ENCODE results near the gene GINS2. TPM values are rescaled to one million over a fixed set of nuclear protein-coding genes. Genes with fewer than 3 reads are reported as not detected.

GINS2 gene
- total and polyA plus RNA-seq, 8 donors: 0.87 to 3.6 (median 2.0) TPM; not detected in 1

GRCh38 chr16:85654251-85655095 is 34.3 kb downstream of the GINS2 start:
- Histone ChIP-seq H3K9me3 (no peaks in the 10 kb centered on the region), H3K4me1 (peaks cover 28 to 58% (median 47%) of the 10 kb centered on the region in 4 donors), H3K36me3 (peaks cover 63 to 78% (median 70%) of the 10 kb centered on the region in 4 donors), H3K27ac (peak overlapping the region in 2 of 5 donors; percentile 76 to 79), H3K27me3 (no peaks in the 10 kb centered on the region), H3K4me3 (no peak overlapping the region)
- DNase-seq: no peak
- intact Hi-C loops (cut with DNase I; ENCODE audit: low total_unique reads): no loop called here
- 90 to 93% (median 93%) methylated on average over 22 to 41 of the region's 41 CpGs for WGBS, 5 donors
- TF ChIP-seq POLR2A (IDR thresholded peaks at IDR 0.05): no peak
- TF ChIP-seq EP300 (IDR thresholded peaks at IDR 0.05): no peak
- TF ChIP-seq, protein P1, sequence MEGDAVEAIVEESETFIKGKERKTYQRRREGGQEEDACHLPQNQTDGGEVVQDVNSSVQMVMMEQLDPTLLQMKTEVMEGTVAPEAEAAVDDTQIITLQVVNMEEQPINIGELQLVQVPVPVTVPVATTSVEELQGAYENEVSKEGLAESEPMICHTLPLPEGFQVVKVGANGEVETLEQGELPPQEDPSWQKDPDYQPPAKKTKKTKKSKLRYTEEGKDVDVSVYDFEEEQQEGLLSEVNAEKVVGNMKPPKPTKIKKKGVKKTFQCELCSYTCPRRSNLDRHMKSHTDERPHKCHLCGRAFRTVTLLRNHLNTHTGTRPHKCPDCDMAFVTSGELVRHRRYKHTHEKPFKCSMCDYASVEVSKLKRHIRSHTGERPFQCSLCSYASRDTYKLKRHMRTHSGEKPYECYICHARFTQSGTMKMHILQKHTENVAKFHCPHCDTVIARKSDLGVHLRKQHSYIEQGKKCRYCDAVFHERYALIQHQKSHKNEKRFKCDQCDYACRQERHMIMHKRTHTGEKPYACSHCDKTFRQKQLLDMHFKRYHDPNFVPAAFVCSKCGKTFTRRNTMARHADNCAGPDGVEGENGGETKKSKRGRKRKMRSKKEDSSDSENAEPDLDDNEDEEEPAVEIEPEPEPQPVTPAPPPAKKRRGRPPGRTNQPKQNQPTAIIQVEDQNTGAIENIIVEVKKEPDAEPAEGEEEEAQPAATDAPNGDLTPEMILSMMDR (IDR thresholded peaks at IDR 0.05): no peak
- no peak for TF ChIP-seq POLR2AphosphoS5 (IDR thresholded peaks at IDR 0.05)

GRCh38 chr16:85653290-85653891 is 35.4 kb downstream of the GINS2 start:
- Histone ChIP-seq H3K36me3 (peaks cover 58 to 78% (median 70%) of the 10 kb centered on the region in 4 donors), H3K27me3 (no peaks in the 10 kb centered on the region), H3K27ac (peak overlapping the region; percentile 28 to 79 (median 76)), H3K4me3 (no peak overlapping the region), H3K9me3 (no peaks in the 10 kb centered on the region), H3K4me1 (peaks cover 28 to 59% (median 44%) of the 10 kb centered on the region in 4 donors)
- TF ChIP-seq EP300 (IDR thresholded peaks at IDR 0.05) (no peak), POLR2A (IDR thresholded peaks at IDR 0.05) (no peak), POLR2AphosphoS5 (IDR thresholded peaks at IDR 0.05) (no peak)
- TF ChIP-seq, protein P1 (IDR thresholded peaks at IDR 0.05): no peak
- intact Hi-C loops (cut with DNase I; ENCODE audit: low total_unique reads): no loop called here
- 57 to 84% (median 80%) methylated on average over 9 to 21 of the region's 21 CpGs for WGBS, 5 donors
- DNase-seq: no peak

DNA sequence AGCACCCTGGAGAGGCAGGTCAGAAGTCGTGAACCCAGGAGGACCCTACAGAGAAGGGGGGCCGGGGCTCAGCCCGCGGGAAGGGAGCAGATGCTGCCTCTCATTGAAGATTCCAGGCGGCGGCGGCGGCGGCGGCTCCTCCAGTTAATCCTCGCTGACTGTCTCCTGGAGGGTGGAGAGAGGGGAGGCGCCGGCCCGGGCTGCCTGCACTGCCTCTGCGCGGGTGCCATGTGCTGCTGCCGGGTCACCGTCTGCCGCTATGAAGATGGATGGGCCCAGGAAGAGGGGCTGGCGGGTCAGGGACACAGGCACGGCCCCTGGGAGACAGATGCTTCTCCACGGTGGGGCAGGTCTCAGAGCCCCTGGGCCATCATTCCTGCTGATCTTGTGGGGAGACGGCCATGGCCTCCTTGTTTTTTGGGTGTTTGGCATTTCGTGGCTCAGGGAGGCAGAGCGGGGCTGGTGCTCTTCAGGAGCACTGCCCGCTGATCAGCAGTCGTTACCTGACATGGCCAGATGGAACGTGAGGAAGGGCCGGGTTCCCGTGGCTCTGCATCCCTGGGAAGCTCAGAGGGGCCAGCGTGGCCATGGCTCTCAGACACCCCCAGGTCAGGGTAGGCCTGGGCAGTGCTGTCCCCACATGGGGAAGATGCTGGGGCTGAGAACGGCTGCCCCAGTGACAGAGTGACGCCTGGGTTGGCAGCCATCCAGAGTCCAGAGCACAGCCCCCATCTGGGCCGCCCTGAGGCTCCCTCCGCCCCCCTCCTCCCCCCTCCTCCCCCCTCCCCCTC is 36.1 kb downstream of the GINS2 start:
- TF ChIP-seq POLR2AphosphoS5 (IDR thresholded peaks at IDR 0.05) (no peak), POLR2A (IDR thresholded peaks at IDR 0.05) (no peak)
- peaks cover 50 to 74% (median 69%) of the 10 kb centered on the region in 4 donors for H3K36me3 ChIP-seq
- DNase-seq: peak; percentile 63 to 86
- intact Hi-C loops (cut with DNase I; ENCODE audit: low total_unique reads): no loop called here
- WGBS, 5 donors: 36 to 64% (median 56%) methylated on average over 25 to 34 of the region's 35 CpGs
- no peaks in the 10 kb centered on the region for H3K9me3 ChIP-seq
- H3K27ac ChIP-seq: peak overlapping the region; percentile 8 to 86 (median 79)
- H3K4me1 ChIP-seq: peaks cover 28 to 66% (median 46%) of the 10 kb centered on the region in 4 donors
- no peaks in the 10 kb centered on the region for H3K27me3 ChIP-seq
- H3K4me3 ChIP-seq: no peak overlapping the region

DNA sequence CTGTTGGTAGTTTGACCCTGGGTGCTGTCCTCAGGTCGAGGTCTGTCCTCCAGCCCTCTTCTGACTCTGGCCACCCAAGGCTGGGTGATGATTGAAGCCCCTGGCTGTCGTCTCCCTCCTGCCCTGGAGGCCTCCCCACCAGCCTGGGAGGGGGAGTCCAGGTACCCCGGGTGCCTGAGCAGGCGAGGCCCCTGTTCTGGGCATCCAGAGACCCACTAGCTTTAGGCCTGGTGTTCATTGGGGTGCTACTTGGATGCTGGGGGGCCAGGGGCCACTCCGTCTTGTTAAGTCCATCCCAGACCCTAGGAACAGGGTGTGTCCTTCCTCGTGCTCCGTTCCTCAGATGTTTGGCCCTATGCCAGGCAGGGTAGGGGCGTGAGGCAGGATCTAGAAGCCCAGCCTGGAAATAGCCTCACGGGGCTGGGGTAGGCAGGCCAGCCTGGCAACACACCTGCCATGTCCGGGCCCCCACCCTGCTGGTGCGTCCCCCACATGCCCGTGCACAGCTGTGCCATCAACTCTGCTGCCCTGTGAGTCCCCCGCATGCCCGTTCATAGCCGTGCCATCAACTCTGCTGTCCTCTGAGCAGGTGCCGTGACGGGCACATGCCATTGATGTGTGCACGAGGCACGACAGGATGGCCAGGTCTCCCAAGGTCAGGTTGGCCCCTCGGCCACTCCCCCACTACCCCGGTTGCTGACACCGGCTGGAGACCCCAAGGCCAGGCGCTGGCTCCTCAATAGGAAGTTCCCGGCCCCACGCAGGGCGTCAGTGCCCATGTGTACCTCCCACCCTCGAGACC is 36.9 kb downstream of the GINS2 start:
- peak in 1 of 2 donors; percentile 74 for DNase-seq
- peaks cover 42 to 66% (median 63%) of the 10 kb centered on the region in 4 donors for H3K36me3 ChIP-seq
- peak overlapping the region; percentile 16 to 86 (median 79) for H3K27ac ChIP-seq

More for the DNA sequence above, 36.9 kb downstream of the GINS2 start:
- no peak overlapping the region for H3K4me3 ChIP-seq
- TF ChIP-seq EP300 (IDR thresholded peaks at IDR 0.05) (no peak), POLR2AphosphoS5 (IDR thresholded peaks at IDR 0.05) (no peak), POLR2A (IDR thresholded peaks at IDR 0.05) (no peak)
- TF ChIP-seq, protein P1 (IDR thresholded peaks at IDR 0.05): no peak
- peaks cover 28 to 66% (median 48%) of the 10 kb centered on the region in 4 donors for H3K4me1 ChIP-seq
- 52 to 79% (median 65%) methylated on average over 12 to 27 of the region's 27 CpGs for WGBS, 5 donors
- intact Hi-C loops (cut with DNase I; ENCODE audit: low total_unique reads): no loop called here
- H3K9me3 ChIP-seq: no peaks in the 10 kb centered on the region
- no peaks in the 10 kb centered on the region for H3K27me3 ChIP-seq

Measured in stomach (tissue), 9 donors.